ENCODE data around the gene SMIM12.

The SMIM12 gene

DNA sequence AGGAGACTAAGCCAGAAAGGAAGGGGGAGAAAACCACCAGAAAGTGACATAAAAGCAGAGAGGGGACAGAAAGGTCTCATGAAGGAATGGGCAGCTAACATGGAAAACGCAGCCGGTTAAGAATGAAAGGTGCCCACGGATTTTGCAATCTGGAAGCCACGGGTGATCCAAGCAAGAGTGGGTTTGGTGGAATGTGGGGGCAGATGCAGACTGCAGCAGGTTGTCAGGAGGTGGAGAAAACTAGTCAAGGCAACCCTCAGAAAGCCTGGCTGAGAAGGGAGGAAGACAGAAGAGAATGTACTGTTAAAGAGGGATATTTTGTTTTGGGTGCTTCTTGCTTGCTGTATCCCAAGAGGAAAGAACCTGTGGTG lies 12.6 kb upstream of the SMIM12 start:
- no peak for FAIRE-seq

GRCh38 chr1:34871443-34872132 lies 12.0 kb upstream of the SMIM12 start:
- no peak for FAIRE-seq

GRCh38 chr1:34870395-34870794 lies 10.8 kb upstream of the SMIM12 start:
- no peak for FAIRE-seq

DNA sequence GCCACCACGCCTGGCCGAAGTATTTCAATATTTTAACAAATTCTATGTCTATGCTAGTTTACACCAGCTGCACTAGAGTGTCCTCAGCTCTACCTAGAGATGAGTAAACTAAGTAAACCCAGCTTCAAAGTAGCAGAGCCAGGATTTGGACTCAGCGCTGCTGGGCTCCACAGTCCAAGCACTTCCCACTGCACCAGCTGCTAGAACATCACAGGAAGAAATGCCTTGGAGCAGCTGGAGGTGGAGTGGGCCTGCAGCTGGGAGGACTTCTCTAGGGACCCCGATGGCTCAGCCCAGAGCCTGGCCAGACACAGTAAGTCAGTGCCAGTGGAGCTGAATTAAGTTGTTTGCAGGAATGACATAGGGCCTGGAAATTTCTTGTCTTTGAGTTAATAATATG lies 10.2 kb upstream of the SMIM12 start:
- no peak for FAIRE-seq

GRCh38 chr1:34868230-34869049 lies 8.9 kb upstream of the SMIM12 start:
- no peak for FAIRE-seq

DNA sequence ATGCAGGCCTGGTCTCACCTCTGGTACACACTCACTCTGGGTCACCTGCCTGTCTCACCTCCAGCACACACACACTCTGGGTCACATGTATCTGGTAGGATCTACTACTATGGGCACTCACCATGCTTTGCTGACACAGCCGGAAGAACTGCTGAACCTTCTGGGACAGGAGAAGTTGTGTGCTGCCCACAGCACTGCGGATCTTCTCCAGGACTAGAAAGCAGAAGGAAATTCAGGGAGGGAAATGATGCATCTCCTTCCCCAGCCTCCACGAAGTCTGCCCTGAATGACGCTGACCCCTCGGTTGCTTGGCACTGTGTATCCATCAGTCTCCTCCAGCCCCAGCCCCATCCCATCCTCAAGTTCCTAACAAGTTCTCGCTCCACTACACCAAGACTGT lies 7.9 kb upstream of the SMIM12 start:
- no peak for FAIRE-seq

GRCh38 chr1:34866762-34867109 lies 7.2 kb upstream of the SMIM12 start:
- FAIRE-seq = no peak

GRCh38 chr1:34865981-34866761 lies 6.6 kb upstream of the SMIM12 start:
- no peak for FAIRE-seq

DNA sequence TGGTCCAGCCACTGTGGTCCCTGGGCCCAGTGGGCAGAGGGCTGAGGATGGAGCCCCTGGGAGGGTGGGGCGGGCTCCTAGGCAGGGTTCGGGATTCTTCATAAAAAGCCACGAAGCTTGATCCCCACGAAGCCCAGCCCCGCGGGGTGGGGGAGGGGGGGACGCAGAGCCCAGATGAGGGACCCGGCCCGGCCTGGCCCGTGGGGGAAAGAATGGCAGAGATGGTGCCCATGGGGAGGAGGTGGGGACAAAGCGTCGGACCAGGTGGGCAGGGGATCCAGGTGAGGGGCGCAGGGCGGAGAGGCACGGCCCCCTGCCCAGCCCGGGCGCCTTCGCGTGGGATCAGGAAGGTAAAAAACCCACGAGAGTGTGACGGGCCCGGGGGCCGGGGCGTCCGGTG lies 6.0 kb upstream of the SMIM12 start:
- no peak for FAIRE-seq

GRCh38 chr1:34864759-34865158 lies 5.2 kb upstream of the SMIM12 start:
- no peak for FAIRE-seq

GRCh38 chr1:34863501-34863900 lies 4.0 kb upstream of the SMIM12 start:
- FAIRE-seq = no peak

DNA sequence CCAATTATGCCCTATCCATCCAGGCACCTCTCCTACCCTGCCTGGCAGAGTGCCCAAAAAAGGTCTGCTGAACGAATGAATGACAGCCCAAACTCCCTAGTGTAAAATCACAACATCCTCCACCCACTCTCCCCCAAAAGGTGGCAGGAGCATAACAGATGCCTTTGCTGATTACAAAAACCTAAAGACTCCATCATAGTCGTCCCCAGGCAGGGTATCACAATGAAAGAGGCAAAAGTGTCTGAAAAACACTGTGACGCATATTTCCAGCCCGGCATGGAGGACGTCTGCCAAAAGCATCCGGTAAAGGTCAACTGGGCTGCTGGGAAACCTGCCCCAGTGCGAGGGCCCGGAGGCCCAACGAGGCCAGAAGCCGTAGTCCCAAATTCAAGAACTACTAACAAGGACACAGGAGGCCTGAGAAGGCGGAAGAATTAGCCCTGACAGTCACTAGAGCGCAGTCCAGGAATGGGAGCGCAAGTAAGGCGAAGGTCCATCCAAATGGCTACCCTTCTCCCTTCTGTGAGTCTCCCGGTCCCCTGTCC lies 576 bp downstream of the SMIM12 start:
- FAIRE-seq = no peak

DNA sequence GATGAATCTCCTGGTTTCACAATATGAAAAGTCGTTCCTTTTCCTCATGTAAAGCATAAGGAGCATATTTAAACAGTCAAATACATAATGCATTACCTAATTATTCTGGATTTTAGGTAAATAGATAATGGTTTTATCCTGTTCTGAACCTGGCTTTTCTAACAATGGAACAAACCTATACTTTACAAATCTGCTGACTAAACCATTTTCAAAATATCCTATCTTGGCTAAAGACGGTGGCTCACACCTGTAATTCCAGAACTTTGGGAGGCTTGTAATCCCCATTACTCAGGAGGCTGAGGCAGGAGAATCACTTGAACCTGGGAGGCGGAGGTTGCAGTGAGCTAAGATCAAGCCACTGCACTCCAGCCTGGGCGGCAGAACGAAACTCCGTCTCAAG lies 2.9 kb downstream of the SMIM12 start:
- no peak for FAIRE-seq

GRCh38 chr1:34852677-34853217 lies 6.8 kb downstream of the SMIM12 start:
- FAIRE-seq = peak; percentile 41

- FAIRE-seq = no peak
Observed at GRCh38 chr1:34851431-34852105, 8.0 kb downstream of the SMIM12 start.

DNA sequence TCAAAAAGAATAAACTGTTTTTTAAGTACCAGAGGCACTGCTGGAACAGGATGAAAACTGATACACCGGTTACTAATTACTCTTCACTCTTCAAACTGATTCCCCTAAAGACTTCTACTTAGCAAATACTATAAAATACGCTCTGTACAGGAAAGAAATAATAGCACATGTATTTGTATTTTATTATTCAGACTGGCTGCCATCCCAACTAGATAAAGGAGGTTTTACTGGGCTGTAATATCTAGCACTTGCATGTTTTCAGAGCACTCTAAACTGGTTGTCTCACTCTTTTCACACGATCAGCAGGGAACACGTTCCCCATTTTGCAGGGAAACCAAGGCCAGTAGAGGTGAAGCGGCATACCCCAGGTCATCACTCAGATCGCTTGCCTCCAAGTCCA lies 9.2 kb downstream of the SMIM12 start:
- FAIRE-seq = no peak

- FAIRE-seq = no peak
Observed at GRCh38 chr1:34847094-34847493, 12.5 kb downstream of the SMIM12 start.

DNA sequence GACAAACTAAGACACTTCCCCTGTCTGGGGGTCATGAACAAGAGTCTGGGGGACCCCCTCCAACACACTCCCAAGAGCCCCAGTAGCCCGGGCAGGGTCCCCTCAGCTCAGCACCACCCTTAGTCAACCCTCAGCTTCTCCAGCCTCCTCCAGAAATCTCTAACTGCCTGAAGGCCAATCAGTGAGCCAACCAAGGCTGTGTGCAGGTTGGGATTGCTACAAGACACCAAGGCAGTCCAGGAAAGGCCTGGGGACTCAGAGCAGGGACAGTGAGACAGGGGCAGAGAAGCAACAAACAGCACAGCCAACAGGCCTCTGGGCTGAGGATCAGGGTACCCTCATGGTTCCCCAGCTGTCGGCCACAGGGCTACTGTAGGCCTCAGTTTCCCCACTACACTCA lies 13.3 kb downstream of the SMIM12 start:
- FAIRE-seq = no peak

DNA sequence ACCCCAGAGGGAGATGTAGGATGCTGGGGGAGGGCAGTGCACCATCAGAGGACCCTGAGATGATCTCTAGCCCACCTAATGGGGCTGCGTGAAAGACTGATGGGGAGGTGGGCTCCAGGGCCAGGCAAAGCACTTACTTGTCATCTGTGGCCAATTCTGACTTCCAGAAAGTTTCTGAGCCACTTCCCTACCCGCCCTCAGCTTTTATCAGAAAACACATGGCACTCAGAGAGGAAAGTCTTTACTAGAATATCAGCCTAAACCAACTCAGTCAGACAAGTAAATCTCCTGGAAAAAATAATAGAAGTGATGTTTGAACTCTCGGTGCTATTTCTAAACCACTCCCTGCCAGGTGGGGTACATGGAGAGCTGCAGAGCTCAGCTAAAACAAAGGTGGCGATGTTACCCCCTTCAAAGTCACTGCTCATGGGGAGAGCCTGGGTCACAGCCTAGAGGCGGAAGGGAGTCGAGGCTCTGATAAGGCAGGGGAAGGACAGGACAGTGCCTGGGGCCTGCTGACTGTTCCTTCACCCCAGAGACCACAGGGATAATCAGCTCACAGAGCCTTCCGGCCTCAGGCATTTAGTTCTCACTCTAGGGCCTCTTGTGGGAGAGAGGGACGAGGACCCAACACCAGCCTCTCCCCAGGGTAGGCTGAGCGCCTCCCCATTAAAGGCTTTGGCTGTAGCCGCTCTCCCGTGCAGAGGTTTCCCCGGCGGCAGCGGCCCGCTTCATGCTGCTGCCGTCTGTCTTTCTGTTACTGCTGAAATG lies 14.2 kb downstream of the SMIM12 start:
- no peak for FAIRE-seq

DNA sequence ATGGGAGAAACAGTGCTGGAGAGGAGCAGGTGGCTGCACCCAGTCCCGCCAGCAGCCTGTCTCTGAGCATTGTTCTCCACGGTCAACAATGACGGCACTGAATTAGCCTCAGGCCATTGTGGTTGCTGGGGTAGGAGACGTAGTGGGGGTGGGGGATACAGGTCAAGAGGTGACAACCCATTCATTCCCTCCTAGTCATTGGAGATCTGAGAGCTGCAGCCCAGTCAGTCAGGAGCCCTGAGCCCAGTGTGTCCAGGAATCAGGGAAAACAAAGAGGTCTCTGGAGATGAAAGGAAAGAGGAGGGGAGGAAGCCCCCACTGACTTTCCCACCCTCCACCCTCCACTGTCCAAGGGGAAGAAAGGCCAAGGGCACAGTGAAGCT lies 15.3 kb downstream of the SMIM12 start:
- FAIRE-seq = no peak

GRCh38 chr1:34843392-34844251 lies 15.9 kb downstream of the SMIM12 start:
- FAIRE-seq = no peak
